NCI-H460 (cell line): ENCODE results near the gene LITAFD. TPM values are rescaled to one million over a fixed set of nuclear protein-coding genes. Genes with fewer than 3 reads are reported as not detected.
A peak's percentile ranks its signal among the peaks of the same experiment; 100 is the strongest.
"Not testable (repeated sequence)": the region's sequence is repeated elsewhere in the genome, so short reads cannot be mapped to it uniquely, and the experiment has no call there.

Experiments
- DNase-seq: peaks from one replicate; pipeline ENCODE4 v3.0.0-alpha.2; 2016; ENCODE audit warnings: low read depth; ENCODE audit errors: extremely low read depth
- total RNA-seq: library from RNA; depleted of rRNA; stranded (reverse); fragments of >200 nt; shearing (Covaris generic); gene quantifications from 2 replicates; pipeline ENCODE4 v1.2.3, GENCODE V29; 2014; rRNA removed

The LITAFD gene
- total RNA-seq, 1 experiment from 2014 or later, result 0.10 TPM

DNA sequence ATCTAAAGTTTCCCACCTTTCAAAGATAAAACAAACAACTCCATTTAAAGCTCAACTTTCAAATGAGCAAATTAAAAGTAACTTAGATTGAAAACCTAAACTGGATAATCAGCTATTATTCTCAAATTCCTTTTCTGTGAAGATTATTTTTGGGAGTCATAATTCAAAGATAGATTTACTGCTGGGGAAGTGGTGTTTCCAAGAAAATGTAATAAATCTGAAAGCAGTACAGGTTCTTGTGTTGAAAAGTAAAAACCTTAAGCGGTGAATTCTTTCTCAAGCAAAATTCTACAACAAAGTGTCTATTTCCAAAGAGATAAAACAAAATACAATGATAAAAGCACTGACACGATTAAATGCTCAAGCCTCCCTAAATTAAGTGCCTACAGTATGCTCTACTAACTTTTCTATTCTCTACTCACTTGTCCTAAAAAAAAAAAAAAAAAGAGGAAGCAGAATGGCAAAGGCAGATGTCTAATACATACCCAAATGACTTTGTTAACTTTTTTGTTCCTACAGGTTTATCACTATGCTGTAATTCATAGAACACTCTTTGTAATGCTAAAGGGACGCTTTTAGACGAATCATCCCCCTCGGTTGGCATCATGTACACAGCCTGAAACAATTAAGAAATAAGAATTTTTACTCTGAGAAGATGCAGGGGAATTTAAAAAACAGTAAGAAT, 34.5 kb downstream of the LITAFD start:
- no peak for DNase-seq

DNA sequence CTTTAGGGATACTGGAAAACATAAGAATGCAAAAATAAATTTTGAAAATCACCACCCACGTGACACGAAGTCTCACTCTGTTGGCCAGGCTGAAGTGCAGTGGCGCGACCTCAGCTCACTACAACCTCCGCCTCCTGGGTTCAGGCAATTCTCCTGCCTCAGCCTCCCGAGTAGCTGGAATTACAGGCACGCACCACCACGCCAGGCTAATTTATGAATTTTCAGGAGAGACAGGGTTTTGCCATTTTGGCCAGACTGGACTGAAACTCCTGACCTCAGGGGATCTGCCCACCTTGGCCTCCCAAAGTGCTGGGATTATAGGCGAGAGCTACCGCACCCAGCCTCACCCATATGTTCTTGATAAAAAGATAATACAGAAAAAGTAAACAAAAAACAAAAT, 35.2 kb downstream of the LITAFD start:
- DNase-seq, result not testable (repeated sequence)

DNA sequence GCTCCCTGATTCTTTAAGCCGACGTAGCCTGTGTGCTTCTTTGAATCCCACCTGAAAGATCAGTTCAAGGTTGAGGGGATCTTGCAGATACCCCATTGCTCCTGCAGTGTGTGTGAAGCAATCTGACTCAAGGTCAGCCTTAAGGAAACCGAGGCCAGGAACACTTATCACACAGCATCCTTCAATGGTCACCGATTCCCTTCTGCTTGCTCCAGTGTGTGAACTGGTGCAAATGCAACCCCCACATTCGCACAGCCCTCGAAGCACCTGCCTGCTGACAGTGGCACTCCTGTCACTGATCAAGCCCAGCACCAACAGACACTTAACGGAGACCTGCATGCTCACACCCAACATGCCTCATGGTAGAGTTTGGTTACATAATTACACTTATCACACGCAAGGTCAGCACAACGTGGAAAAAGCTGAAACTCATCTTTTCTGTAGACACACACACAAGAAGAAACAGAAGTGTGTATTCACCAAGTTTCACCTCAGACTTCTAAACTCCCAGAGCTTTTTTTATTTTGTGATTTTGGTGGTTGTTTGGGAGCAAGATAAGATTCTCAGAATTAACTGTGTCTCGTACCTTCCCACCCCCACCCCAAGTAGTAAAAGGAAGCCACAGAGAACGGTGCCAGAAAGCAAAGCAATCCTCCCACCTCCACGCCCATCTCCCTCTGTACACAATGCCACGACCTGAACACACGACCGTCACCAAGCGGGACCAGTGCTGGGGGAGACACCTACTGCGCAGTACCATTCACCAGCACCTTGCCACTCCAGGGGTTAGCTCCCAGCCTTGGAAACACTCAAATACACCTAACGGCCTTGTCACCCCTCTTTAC, 37.2 kb downstream of the LITAFD start:
- no peak for DNase-seq

DNA sequence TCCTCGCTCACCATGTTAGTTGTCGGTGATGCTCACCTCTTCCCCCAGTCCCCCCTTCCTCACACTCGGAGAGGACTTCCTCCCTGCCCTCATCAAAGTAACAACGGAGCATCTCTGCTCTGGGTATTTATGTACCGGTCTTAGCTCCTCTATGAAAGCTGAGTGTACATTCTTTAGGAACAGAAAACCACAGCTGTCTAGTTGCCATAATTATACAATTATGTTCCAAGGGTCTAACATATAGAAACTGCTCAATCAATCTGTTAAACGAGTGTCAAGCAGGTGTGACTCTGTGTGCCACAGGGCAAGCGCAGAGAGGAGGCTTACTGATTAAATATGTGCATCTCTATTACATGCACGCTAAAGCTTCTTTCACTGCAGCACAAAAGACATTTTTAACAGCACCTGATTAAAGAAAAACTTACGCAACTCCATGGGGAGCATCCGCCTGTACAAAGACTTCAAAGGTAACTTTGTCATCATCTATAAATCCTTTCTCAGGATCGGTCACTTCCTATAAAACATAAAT, 37.8 kb downstream of the LITAFD start:
- DNase-seq, result no peak

DNA sequence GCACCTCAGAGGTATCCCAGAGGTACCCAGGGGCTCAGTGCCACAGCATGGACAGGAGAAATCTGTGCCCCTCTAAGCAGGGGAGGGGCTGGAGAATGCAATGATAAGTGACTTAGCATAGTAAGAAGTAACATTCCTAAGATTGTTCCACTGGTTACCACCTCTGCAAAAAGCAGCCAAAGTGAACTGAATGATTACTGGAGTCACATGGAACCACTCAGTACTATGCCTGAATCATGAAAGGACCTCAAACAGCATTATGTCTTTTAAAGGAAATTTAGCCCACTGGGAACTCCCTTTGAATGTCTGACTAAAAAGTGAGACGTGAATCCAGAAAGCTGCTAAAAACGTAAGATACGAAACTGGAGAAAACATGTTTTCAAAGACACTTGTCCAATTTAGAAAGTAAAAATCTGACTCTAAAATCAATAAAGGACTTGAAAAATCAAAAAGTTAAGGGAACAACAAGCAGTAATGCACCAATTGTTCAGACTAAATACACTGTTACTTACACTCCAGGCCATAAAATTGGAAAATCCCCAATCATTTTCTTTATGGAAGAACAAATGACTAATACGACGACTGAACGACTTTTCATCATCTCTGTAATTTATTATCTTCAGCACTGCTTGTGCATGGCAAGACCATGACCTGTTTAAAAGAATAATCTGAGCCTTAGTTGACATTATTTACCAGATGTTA, 38.6 kb downstream of the LITAFD start:
- no peak for DNase-seq

DNA sequence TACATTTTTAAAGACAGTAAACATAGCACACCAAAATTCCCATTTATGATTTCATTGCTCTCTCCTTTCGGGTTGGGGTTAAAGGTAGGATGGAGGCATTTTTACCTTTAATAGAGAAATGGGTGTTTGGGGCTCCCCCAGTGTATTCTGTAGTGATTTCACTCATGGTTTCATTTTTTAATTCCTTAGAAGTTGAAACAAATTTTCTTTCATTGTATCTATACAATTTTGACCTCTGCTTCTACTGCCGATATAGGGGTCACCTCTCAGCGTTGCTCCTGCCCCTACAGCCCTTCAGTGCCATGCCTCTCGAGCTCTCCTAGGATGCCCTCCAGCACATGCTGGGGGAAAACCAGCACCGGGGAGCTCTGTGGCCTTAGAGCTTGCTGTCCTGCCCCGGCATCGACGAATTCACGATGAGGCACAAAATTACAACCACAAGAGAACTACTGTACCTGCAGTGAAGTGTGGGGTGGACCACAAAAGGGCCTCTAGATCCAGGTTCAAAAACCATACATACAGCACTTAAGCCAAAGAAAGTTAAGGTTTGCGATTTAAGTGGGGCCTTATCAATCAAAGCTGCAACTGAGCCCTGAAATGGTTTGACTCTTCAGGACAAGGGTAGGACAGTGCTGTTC, 39.3 kb downstream of the LITAFD start:
- DNase-seq, result no peak

DNA sequence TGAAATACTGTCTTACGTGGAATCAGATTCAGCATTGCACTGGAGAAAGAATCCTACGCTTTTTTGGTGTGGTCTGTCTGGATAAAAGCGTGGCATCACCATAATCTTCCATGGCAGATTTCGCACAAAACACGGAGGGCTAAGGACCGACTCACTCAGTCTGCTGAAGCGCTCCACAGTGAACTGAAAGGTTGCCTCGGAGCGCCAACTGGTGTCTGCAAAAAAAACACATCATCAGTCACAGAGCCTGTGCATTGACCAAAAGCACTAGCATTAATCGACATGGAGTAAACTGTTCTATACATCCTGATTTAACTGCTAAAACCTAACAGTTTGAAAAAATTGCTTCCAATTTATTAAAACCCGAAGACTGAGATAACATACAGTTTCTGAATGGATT, 41.0 kb downstream of the LITAFD start:
- no peak for DNase-seq

DNA sequence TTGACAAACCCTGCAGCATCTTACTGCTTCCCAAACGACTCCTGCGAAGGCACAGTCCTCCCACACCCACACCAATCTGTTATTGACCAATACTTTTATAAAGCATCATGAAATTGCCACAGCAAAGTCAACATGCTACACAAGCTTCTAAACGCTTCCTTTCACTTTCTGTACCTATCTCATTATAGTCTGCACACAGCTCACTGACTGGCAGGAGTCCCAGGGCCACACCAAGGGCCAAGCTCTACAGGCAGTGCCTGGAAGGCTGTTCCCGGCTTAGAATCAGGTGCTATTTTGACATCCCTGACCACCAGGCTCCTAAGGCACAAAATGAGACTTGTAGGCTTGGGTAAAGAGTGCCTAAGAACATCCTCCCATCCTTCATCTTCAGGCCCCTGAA, 42.1 kb downstream of the LITAFD start:
- DNase-seq, result no peak

DNA sequence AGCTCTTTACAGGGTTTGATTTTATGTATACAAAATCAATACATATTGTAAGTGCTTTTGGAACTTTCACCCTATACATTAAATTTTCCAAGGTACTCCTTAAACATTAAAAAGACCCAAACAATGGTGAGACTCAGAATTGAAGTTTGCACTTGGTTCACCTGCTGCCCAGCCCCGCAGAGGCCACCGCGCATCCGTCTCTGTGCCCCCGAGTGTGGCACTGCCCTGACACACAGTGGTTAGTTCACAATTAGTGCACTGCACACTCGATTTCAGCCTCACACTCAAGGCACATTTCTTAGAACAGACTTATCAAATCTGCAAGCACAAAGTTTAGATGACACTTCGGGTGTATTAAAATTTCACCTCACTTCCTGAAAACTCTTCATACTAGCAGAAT, 43.3 kb downstream of the LITAFD start:
- DNase-seq, result no peak

DNA sequence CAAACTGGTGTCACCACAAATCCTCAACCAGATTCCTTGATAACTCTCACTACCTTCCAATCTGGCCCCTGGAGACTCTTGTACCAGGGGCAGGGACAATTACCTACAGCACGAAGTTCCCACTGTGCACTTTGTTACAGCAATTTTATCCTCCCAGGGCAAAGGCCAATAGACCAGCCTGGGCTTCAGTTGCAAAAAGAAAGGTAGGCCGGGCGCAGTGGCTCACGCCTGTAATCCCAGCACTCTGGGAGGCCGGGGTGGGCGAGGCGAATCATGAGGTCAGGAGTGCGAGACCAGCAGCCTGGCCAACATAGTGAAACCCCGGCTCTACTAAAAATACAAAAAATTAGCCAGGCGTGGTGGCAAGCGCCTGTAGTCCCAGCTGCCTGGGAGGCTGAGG, 44.7 kb downstream of the LITAFD start:
- DNase-seq, result no peak

DNA sequence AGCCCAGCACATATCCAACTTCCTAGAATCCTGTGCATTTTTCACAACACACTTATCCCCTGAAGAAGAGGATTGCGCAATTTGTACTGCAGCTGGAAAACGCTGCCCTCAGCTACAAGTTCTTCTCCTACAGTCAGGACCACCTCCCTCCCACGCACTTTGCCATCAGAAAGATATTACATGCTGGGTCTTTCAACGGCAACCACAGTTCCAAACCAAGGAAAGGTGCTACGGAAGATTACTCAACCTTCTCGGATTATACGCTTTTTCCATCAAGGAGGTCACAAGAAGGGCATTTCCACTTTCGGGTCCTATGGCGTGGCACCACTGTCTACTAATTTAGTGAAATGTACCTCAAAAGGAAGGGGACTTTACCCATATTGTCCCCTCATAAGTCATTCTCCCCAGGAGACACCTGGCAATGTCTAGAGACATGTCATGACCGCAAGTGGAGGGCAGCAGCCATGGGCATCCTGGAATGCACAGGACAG, 46.4 kb downstream of the LITAFD start:
- no peak for DNase-seq

DNA sequence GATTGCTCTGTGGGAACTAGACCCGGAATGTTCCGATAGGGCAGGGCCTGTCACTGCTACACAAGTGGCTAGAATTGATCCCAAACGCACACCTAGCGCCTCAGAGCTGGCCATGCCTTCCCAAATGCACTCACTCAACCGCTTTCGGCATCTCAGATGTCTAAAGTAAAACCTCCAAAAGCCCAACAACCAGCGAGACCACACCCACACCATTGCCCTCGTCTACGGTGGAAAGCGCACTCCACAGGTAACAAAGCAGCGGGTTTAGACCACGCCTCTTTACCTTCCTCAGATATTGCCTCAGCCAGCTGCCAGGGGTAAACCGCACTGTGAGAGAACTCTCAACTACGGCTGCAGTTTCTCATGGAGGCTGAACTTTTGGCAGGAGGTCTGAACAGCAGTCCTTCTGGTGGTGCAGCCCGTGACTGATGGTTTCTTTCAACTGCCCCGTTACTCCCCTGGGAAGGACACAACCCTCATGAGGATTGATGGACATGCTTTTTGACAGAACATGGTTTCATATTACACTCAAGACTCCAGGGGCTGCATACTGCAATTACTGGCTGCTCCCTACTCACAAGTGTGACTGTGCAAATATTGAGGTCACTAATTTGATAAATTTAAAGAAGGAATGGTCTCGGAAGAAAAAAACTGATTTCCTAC, 47.1 kb downstream of the LITAFD start:
- no peak for DNase-seq

DNA sequence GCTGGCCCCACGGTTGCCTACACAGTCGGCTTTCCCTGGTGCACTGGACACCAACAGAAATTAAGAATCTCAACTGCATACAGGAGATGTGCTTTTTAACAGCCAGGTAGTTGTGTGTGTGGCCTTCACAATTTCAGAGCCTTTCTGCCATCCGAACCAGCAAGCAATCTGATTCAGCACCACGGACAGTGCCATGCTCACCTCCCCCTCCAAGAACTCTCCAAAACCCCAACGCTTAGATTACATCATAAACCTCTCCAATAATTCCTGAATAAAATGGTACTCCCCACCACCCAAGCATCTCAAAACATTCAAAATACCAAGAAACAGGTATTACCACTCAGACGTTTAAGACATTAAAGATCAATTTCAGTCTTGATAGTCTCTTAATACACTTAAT, 49.7 kb downstream of the LITAFD start:
- peak; percentile 26 for DNase-seq

DNA sequence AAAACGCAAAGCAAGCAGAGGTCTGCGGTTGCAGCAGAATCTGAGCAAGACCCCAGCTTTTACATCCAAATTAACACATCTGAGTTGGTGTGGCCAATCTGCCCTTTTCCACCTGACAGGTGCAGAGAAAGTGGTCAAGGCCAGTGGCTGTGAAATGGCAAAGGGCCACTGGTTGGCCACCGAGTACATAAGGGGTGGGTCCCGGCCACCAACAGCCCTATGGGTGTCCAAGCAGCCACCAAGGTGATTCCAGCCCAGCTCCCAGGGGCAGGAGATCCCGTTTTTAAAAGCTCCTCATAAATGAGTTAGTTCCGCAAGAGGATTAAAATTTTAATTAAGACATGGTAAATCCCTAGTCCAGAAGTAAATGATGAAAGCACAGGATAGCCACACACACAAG, 52.5 kb downstream of the LITAFD start:
- DNase-seq, result no peak

Other genes with a start within 250 kb of the LITAFD start
- 0.52 and 0.59 TPM in 2 replicates for gene ABAT, start 207.7 kb upstream of the LITAFD start, total RNA-seq
- gene TMEM186, start 84.7 kb upstream of the LITAFD start, total RNA-seq, result 6.5 and 9.8 TPM in 2 replicates
- gene PMM2, start 84.5 kb upstream of the LITAFD start, total RNA-seq, result 40.1 and 48.9 TPM in 2 replicates
- 33.0 and 40.4 TPM in 2 replicates for gene CARHSP1, start 13.3 kb upstream of the LITAFD start, total RNA-seq
- 68.2 and 76.9 TPM in 2 replicates for gene USP7, start 81.6 kb downstream of the LITAFD start, total RNA-seq
- 59.1 and 67.1 TPM in 2 replicates for gene HAPSTR1, start 209.3 kb downstream of the LITAFD start, total RNA-seq